Stimulated activated effector memory CD8-positive, alpha-beta T cell treated with anti-CD3 and anti-CD28 coated beads, Interleukin-12 subunit alpha, Interleukin-12 subunit beta, amount 100 ng/mL, for 72 hours (primary cell): ENCODE results near the gene TSSK2.
A peak's percentile ranks its signal among the peaks of the same experiment; 100 is the strongest.

Experiments
- ATAC-seq: fragments of 150-1000 bp; cut with Tn5 transposase; 2 replicates; pipeline ENCODE4 v1.10.0; 2021
- DNase-seq, 2 donors: peaks; one replicate each; pipeline ENCODE4 v3.0.0; 2021 to 2022; ENCODE audit warnings: low spot score in 2 of 2
- H3K27ac Mint-ChIP-seq: one replicate; pipeline ENCODE4 v1.8.0; 2022; ENCODE audit warnings: mild to moderate bottlenecking, mixed read lengths
- H3K36me3 Mint-ChIP-seq: one replicate; pipeline ENCODE4 v1.8.0; 2022; ENCODE audit warnings: mild to moderate bottlenecking, mixed read lengths
- H3K4me1 Mint-ChIP-seq: one replicate; pipeline ENCODE4 v1.8.0; 2022; ENCODE audit warnings: mixed read lengths
- H3K4me3 Mint-ChIP-seq: one replicate; pipeline ENCODE4 v1.8.0; 2022; ENCODE audit warnings: mild to moderate bottlenecking, mixed read lengths
- H3K9me3 Mint-ChIP-seq: one replicate; pipeline ENCODE4 v1.8.0; 2022; ENCODE audit warnings: mixed read lengths

The TSSK2 gene

DNA sequence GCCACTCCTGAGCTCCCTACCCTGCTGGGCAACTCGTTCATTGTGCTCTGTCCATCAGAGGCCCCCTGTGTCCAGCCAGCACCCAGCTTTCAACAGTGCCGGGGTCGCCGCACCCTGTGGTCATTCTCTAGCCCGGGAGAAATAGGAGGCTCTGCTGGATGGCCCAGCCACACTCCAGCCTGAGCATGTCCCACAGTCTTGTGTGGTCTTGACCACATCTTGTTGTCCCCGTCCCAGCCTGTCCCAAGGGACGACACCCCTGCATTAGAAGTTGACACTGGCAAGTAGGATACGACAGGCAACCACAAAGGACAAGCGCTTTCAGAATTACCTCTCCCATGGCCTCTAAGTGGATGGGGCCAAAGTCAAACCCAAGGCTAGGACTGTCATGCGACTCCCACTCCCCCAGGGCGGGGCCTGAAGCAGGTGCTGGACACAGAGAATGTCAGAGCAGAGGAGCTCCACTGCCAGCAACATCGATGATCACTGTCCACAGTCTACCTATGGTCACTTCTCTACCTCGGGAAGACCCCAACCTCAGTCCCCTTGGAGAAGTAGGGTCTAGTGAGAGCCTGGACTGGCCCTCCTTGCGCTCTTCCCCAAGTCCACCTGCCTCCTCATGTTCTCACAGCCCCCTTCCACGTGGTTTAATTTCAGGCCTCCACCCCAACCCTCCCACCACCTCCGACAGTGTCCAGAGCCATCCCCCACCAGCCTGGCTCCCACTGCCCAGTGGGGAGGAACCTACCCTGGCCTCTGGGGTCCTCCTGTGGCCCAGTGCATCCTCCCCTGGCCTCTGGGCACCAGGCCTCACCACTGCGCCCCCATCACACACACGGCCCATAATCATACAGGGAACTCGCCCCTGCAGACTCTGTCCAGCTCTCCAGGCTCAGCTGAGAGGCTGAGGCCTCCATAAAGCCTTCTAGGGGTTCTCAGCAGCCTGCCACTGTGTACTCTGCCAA lies 4.5 kb upstream of the TSSK2 start:
- no peak for DNase-seq
- Mint-ChIP-seq H3K36me3 (no peaks in the 10 kb centered on the region), H3K4me3 (no peak overlapping the region), H3K27ac (no peak overlapping the region), H3K4me1 (peaks cover 8% of the 10 kb centered on the region), H3K9me3 (no peaks in the 10 kb centered on the region)
- no peak for ATAC-seq

DNA sequence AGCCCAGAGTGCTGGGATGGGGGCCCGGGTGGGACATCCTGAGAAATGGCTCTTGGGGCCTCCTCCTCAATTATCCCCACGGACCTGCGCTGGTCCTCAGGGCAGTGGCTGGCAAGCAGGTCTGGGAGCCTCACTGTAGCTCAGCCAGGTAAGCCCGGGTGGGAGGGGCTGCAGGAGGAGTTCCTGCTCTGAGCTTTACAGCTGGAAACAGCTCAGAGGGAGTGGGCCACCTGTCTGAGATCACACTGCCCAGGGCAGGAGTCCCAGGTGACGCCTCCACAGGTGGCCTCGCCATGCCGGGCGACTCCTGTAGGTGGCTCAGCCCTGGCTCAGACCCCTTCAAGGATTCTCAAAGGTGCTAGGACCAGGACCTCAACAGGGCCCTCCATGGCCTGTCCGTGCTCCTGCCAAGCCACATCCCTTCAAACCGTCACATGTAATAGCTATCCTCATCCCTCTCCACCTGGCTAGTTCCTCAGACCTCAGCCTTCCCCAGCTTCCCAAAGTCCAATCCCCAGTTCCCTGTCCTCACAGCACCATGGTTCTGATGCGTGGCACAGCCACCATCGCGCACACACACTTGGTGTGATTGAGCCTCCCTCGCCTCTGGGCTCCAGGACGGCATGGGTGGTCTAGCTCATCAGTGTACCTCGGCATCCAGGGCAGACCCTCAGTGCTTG lies 3.6 kb upstream of the TSSK2 start:
- ATAC-seq, result no peak

GRCh38 chr22:19128009-19128401 lies 3.1 kb upstream of the TSSK2 start:
- peaks cover 2% of the 10 kb centered on the region for H3K4me1 Mint-ChIP-seq
- no peak overlapping the region for H3K27ac Mint-ChIP-seq
- DNase-seq (no peak), ATAC-seq (no peak)
- no peak overlapping the region for H3K4me3 Mint-ChIP-seq
- H3K36me3 Mint-ChIP-seq, result peaks cover 6% of the 10 kb centered on the region
- H3K9me3 Mint-ChIP-seq, result no peaks in the 10 kb centered on the region

More for the DNA sequence above, 3.6 kb upstream of the TSSK2 start:
- DNase-seq, result no peak
- Mint-ChIP-seq H3K36me3 (peaks cover under 1% of the 10 kb centered on the region), H3K4me3 (no peak overlapping the region), H3K27ac (no peak overlapping the region), H3K9me3 (no peaks in the 10 kb centered on the region), H3K4me1 (peaks cover 7% of the 10 kb centered on the region)

GRCh38 chr22:19128946-19129727 lies 2.0 kb upstream of the TSSK2 start:
- H3K4me1 Mint-ChIP-seq, result no peaks in the 10 kb centered on the region
- no peak for DNase-seq
- peaks cover 17% of the 10 kb centered on the region for H3K36me3 Mint-ChIP-seq
- no peak overlapping the region for H3K4me3 Mint-ChIP-seq
- H3K9me3 Mint-ChIP-seq, result no peaks in the 10 kb centered on the region
- ATAC-seq, result no peak
- H3K27ac Mint-ChIP-seq, result no peak overlapping the region

DNA sequence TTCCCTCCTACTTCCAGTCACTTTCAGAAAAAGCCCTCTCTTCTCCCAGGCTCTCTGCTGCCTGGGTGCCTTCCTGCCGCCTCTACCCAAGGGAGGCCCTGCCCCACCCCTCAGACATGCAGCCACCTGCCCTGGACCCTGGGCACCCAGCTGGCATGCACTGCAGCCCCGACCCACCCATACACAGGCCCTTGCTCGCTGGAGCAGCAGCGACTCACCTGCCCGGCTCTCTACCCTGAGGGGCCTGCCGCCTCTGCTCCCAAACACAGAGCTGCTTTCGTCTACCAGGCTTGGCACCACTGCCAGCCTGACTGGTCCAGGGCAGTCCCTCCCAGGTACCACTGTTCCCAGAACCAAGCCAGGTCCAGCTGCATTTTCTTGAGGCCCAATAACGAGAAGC lies 1.2 kb upstream of the TSSK2 start:
- H3K4me3 Mint-ChIP-seq, result no peak overlapping the region
- H3K27ac Mint-ChIP-seq, result no peak overlapping the region
- ATAC-seq (no peak), DNase-seq (no peak)
- H3K9me3 Mint-ChIP-seq, result no peaks in the 10 kb centered on the region
- peaks cover 23% of the 10 kb centered on the region for H3K36me3 Mint-ChIP-seq
- no peaks in the 10 kb centered on the region for H3K4me1 Mint-ChIP-seq

GRCh38 chr22:19131685-19132015 lies 542 bp downstream of the TSSK2 start:
- H3K4me1 Mint-ChIP-seq, result peaks cover 6% of the 10 kb centered on the region
- peaks cover 41% of the 10 kb centered on the region for H3K36me3 Mint-ChIP-seq
- ATAC-seq (no peak), DNase-seq (no peak)
- no peaks in the 10 kb centered on the region for H3K9me3 Mint-ChIP-seq
- H3K27ac Mint-ChIP-seq, result no peak overlapping the region
- H3K4me3 Mint-ChIP-seq, result no peak overlapping the region

- Mint-ChIP-seq H3K27ac (no peak overlapping the region), H3K9me3 (no peaks in the 10 kb centered on the region), H3K36me3 (peaks cover 46% of the 10 kb centered on the region), H3K4me1 (peaks cover 6% of the 10 kb centered on the region), H3K4me3 (no peak overlapping the region)
- DNase-seq, result no peak
- ATAC-seq, result no peak
Measured at GRCh38 chr22:19132153-19132552, 1.0 kb downstream of the TSSK2 start.

DNA sequence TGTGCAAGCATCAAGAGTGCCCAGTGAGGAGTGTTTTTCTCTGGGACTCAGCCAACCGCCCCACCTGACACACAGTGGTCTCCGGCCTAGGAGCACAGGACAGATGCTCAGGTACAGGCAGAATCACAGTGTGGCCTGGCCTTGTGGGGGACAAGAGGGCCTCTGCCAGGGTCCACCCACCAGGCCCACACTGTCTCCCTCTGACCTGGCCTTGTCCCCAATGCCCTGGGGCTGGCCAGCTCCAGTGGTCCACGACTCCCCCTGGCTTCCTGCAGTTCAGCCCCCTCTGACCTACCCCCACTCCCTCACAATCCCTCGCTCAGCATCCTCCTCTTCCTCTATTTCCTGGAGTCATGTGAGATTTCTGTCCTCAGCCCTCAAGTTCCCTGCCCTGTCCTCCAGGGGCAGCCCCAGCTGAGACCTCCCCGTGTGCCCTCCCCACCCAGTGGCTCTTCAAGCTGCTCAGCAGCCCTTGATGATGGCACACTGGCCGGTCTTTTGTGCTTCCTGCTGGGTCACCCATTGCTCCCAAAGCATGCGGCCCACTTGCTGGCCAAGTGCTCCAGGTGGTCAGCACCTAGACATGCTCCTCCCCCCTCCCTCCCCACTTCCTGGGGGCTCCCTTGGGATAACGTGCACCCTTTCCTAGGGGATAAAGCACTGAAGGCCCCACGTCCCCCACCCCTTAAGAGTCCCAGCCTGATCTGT lies 1.7 kb downstream of the TSSK2 start:
- Mint-ChIP-seq H3K4me3 (no peak overlapping the region), H3K9me3 (no peaks in the 10 kb centered on the region), H3K4me1 (peaks cover 6% of the 10 kb centered on the region), H3K27ac (peak overlapping the region; percentile 54), H3K36me3 (peaks cover 51% of the 10 kb centered on the region)
- DNase-seq (no peak), ATAC-seq (no peak)

DNA sequence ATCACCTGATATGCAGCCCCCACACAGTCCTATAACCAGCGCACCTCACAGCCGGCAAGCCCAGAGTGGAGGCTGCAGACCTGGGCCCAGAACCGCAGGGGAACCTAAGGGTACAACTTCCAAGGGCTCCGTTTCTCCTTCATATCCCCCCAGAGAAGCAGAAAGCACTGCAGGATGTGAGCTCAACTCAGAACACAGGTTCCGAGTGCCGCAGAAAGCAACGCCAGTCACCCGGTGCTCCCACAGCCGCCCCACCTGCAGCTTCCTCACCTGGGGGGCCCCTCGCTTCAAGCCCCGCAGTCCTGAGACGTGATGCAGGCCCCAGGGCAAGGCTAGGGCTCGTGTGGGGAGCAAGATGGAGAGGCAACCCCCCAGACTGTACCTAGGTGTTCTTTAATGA lies 2.5 kb downstream of the TSSK2 start:
- peaks cover 6% of the 10 kb centered on the region for H3K4me1 Mint-ChIP-seq
- peaks cover 51% of the 10 kb centered on the region for H3K36me3 Mint-ChIP-seq
- peak overlapping the region; percentile 54 for H3K27ac Mint-ChIP-seq
- no peaks in the 10 kb centered on the region for H3K9me3 Mint-ChIP-seq
- ATAC-seq, result no peak
- no peak overlapping the region for H3K4me3 Mint-ChIP-seq
- no peak for DNase-seq

DNA sequence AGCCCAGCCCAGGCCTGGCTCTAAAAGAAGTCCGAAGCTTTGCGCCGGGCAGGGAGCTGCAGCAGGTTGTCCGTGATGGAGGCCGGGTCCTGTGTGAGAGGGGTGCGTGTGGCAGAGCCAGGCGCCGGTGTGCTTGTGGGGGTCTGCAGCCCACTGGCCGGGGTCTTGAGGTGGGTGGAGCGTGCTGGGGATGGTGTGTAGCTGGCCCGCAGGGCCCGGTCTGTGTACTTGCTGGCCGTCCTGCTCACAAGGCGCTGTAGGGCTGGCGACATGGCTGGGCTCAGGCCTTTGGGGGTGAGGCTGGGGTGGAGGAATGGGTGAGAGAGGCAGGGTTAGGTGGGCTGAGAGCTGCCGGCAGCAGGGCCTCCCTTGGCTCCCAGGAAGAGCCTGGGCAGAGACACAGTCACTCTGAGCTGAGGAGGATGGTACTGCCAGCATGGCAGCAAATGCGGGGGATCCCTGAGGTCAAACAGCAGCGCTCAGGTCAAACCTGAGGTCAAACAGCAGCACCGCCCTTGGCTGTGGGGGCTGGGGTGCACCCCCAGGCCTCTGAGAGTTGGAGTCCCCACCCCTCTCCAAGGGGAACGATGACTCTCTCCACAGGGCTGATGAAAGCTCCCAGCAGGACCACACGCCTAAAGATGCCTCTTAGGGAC lies 3.2 kb downstream of the TSSK2 start:
- Mint-ChIP-seq H3K27ac (no peak overlapping the region), H3K4me3 (no peak overlapping the region), H3K36me3 (peaks cover 56% of the 10 kb centered on the region), H3K4me1 (peaks cover 6% of the 10 kb centered on the region), H3K9me3 (no peaks in the 10 kb centered on the region)
- ATAC-seq (no peak), DNase-seq (no peak)

DNA sequence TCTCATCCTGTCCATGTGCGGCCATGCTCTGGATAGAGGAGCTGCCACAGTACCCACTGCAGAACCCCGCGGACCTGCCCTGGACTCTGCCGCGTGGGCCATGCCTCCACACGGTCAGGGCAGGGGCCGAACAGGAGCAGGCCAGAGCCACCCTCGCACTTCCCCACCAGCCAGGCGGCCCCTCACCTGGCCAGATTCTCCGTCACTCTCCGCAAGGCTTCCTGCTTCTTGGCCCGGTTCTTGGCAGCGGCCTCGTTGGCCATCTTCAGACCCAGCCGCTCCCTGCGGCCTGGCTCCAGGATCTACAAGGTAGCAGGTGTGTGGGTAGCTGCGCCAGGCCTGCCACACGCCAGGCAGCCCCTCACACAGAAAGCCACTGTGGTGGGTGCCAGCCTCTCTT lies 3.8 kb downstream of the TSSK2 start:
- ATAC-seq (no peak), DNase-seq (no peak)
- H3K4me3 Mint-ChIP-seq, result no peak overlapping the region
- H3K27ac Mint-ChIP-seq, result peak overlapping the region; percentile 20
- H3K36me3 Mint-ChIP-seq, result peaks cover 62% of the 10 kb centered on the region
- H3K4me1 Mint-ChIP-seq, result peaks cover 6% of the 10 kb centered on the region
- no peaks in the 10 kb centered on the region for H3K9me3 Mint-ChIP-seq

DNA sequence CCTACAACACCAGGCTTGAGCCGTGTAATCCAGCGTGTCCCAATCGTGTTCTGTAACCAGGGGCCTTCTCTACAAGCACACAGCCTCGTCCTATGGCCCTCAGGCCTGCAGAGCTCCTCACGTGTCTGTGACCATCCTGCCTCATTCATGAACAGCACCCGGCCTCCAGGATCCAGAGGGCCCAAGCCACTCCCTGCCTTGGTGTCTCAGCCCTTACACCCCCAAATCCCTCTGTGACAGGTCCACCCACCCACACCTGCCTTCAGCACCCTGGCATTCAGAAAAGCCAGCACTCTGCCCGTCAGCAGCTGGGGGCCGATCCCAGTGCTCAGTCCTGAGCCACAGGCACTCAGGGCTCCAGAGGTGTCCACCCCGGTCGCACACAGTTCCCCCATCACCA lies 5.8 kb downstream of the TSSK2 start:
- peaks cover 83% of the 10 kb centered on the region for H3K36me3 Mint-ChIP-seq

GRCh38 chr22:19137384-19138216 lies 6.5 kb downstream of the TSSK2 start:
- Mint-ChIP-seq H3K9me3 (no peaks in the 10 kb centered on the region), H3K27ac (no peak overlapping the region), H3K36me3 (peaks cover 88% of the 10 kb centered on the region), H3K4me1 (peaks cover 6% of the 10 kb centered on the region), H3K4me3 (no peak overlapping the region)
- DNase-seq (no peak), ATAC-seq (no peak)

More for the DNA sequence above, 5.8 kb downstream of the TSSK2 start:
- Mint-ChIP-seq H3K9me3 (no peaks in the 10 kb centered on the region), H3K4me3 (no peak overlapping the region), H3K27ac (peak overlapping the region; percentile 39), H3K4me1 (peaks cover 6% of the 10 kb centered on the region)
- DNase-seq (no peak), ATAC-seq (no peak)
